ENCODE data around the gene DYNC2I2.
"Not testable (repeated sequence)": the region's sequence is repeated elsewhere in the genome, so short reads cannot be mapped to it uniquely, and the experiment has no call there.

DYNC2I2 gene

DNA sequence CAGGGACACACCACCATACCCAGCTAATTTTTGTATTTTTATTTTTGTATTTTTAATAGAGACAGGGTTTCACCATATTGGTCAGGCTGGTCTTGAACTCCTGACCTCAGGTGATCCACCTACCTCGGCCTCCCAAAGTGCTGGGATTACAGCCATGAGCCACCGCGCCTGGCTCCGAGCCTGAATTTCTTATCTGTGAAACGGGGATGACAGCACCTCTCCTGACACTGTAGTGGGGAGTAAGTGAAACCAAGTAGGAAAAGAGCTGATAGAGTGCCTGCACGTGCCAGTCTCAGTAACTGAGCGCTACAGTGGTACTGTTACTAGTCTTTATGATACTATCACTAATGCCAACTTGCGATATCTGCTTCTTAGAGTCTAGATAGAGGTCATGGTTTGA, 71.5 kb downstream of the DYNC2I2 start:
- H3K27me3 ChIP-seq (ENCODE audit: control insufficient read depth, insufficient read depth, low read length), result not testable (repeated sequence)

More for the DNA sequence above, 71.5 kb downstream of the DYNC2I2 start:
- not testable (repeated sequence) for H3K27ac ChIP-seq (ENCODE audit: low read depth, low read length); H3K4me3 ChIP-seq (ENCODE audit: low read depth, low read length); H3K9ac ChIP-seq (ENCODE audit: low read depth, low read length); H3K9me3 ChIP-seq (ENCODE audit: control insufficient read depth, insufficient read depth, low read length); H3K4me1 ChIP-seq (ENCODE audit: control insufficient read depth, insufficient read depth, low read length)
- H3K36me3 ChIP-seq (ENCODE audit: control insufficient read depth, insufficient read depth, low read length), result peaks cover 93% of the 10 kb centered on the region

Data from HUES48 (cell line).